ENCODE data around the gene CLN5. TPM values are rescaled to one million over a fixed set of nuclear protein-coding genes. Genes with fewer than 3 reads are reported as not detected.
"Not testable (repeated sequence)": the region's sequence is repeated elsewhere in the genome, so short reads cannot be mapped to it uniquely, and the experiment has no call there.

The CLN5 gene
- total RNA-seq (43.7 TPM), polyA plus RNA-seq (24.7 TPM)

GRCh38 chr13:76991796-76992547 lies at the start of gene CLN5:
Gene CLN5 (plus strand): TSS chr13:76992081. CDS start chr13:76992099, 18 bp downstream.
- Histone ChIP-seq H3K27ac (ENCODE audit: low read depth) (peak within 1 kb of the TSS; percentile 97), H3K4me1 (ENCODE audit: insufficient read depth) (no peaks in the 10 kb centered on the region), H3K4me3 (ENCODE audit: low read depth, low read length) (peak within 1 kb of the TSS; percentile 80), H3K36me3 (ENCODE audit: insufficient read depth) (no peaks in the 10 kb centered on the region)
- under 1% methylated on average over 73 of the region's 73 CpGs for WGBS
- peak; percentile 77 for DNase-seq (ENCODE audit: extremely low spot score)

DNA sequence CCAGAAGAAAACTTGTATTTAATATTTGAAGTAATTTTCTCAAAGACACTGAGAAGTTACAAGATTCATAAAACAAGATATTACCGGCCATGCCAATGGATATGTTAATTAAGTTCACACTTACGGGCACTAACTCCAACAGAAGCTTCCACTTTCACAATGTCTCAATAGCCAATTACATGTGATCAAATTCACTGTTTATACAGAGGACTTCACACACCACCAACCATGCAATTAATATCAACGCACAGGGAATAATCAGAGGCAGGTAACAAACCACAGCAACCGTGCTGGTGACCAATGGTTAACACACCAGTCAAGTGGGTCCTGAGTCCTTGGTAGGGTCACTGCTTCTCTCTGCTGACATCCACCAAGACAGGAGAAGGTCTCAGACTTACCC lies 49.5 kb upstream of the CLN5 start:
- DNase-seq (ENCODE audit: extremely low spot score): no peak
- Histone ChIP-seq H3K4me1 (ENCODE audit: insufficient read depth) (no peaks in the 10 kb centered on the region), H3K27ac (ENCODE audit: low read depth) (no peak overlapping the region), H3K4me3 (ENCODE audit: low read depth, low read length) (no peak overlapping the region), H3K36me3 (ENCODE audit: insufficient read depth) (no peaks in the 10 kb centered on the region)
- WGBS: 92% methylated on average over 4 of the region's 4 CpGs

DNA sequence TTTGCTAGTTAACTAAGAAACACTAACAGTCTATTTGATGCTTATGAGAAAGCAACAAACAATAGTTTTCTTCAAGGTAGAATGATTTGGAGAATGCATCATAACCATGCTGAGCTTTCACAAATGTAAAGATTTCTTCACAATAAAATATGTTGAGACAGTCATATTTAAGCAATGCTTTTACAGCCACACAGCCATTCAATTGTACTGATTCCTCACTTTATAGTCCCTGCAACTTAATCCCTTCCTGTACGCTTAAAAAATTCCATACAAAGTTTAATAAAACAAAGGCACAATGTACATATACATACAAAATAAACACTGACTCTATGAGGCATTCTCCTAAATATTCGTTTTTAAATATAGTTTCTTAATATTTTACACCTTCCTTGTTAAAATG lies 48.2 kb upstream of the CLN5 start:
- Histone ChIP-seq H3K4me1 (ENCODE audit: insufficient read depth) (no peaks in the 10 kb centered on the region), H3K27ac (ENCODE audit: low read depth) (no peak overlapping the region), H3K4me3 (ENCODE audit: low read depth, low read length) (no peak overlapping the region), H3K36me3 (ENCODE audit: insufficient read depth) (no peaks in the 10 kb centered on the region)
- 66% methylated on average over 2 of the region's 2 CpGs for WGBS
- DNase-seq (ENCODE audit: extremely low spot score): no peak

GRCh38 chr13:76944456-76944855 lies 47.4 kb upstream of the CLN5 start:
- WGBS: 83% methylated on average over 4 of the region's 4 CpGs
- H3K27ac ChIP-seq (ENCODE audit: low read depth): no peak overlapping the region
- no peak for DNase-seq (ENCODE audit: extremely low spot score)
- H3K4me1 ChIP-seq (ENCODE audit: insufficient read depth): no peaks in the 10 kb centered on the region
- H3K36me3 ChIP-seq (ENCODE audit: insufficient read depth): no peaks in the 10 kb centered on the region
- no peak overlapping the region for H3K4me3 ChIP-seq (ENCODE audit: low read depth, low read length)

GRCh38 chr13:76948149-76948548 lies 43.7 kb upstream of the CLN5 start, which contains the start of gene ACOD1:
Gene ACOD1 (plus strand): TSS chr13:76948511. CDS start chr13:76948559, 48 bp downstream.
- WGBS: 83% methylated on average over 2 of the region's 2 CpGs
- no peak for DNase-seq (ENCODE audit: extremely low spot score)

DNA sequence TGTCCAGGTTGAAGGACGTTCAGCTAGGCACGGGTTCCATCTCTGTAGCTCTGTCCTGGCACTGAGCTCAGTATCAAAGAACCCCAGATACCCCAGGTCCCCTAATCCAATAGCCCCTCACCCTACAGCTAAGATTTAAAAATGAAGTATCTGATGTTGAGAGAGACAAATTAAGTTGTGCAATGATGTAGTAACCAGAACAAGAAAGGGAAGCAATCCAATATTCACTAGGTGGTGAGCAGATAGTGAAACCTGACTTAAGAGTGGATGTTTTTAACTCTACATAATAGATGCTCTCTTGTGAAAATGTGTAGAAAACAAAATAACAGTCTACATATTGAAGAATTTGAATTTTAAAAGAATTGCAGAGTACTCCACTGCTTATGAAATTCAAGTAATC lies 41.8 kb upstream of the CLN5 start:
- no peak overlapping the region for H3K27ac ChIP-seq (ENCODE audit: low read depth)
- H3K4me1 ChIP-seq (ENCODE audit: insufficient read depth): no peaks in the 10 kb centered on the region
- H3K36me3 ChIP-seq (ENCODE audit: insufficient read depth): no peaks in the 10 kb centered on the region
- 94% methylated on average over 2 of the region's 2 CpGs for WGBS
- DNase-seq (ENCODE audit: extremely low spot score): no peak
- H3K4me3 ChIP-seq (ENCODE audit: low read depth, low read length): no peak overlapping the region

More at GRCh38 chr13:76948149-76948548, 43.7 kb upstream of the CLN5 start, which contains the start of gene ACOD1:
- no peak within 1 kb of the TSS for H3K27ac ChIP-seq (ENCODE audit: low read depth)
- H3K36me3 ChIP-seq (ENCODE audit: insufficient read depth): no peaks in the 10 kb centered on the region
- H3K4me1 ChIP-seq (ENCODE audit: insufficient read depth): no peaks in the 10 kb centered on the region
- H3K4me3 ChIP-seq (ENCODE audit: low read depth, low read length): no peak within 1 kb of the TSS

- DNase-seq (ENCODE audit: extremely low spot score): no peak
- Histone ChIP-seq H3K4me3 (ENCODE audit: low read depth, low read length) (no peak overlapping the region), H3K27ac (ENCODE audit: low read depth) (no peak overlapping the region), H3K4me1 (ENCODE audit: insufficient read depth) (no peaks in the 10 kb centered on the region), H3K36me3 (ENCODE audit: insufficient read depth) (no peaks in the 10 kb centered on the region)
- WGBS: 42% methylated on average over 3 of the region's 3 CpGs
These were observed 37.9 kb upstream of the CLN5 start for GRCh38 chr13:76953968-76954367.

GRCh38 chr13:76954538-76954937 lies 37.3 kb upstream of the CLN5 start:
- no peak for DNase-seq (ENCODE audit: extremely low spot score)
- 80% methylated on average over 6 of the region's 6 CpGs for WGBS
- H3K27ac ChIP-seq (ENCODE audit: low read depth): no peak overlapping the region
- no peaks in the 10 kb centered on the region for H3K4me1 ChIP-seq (ENCODE audit: insufficient read depth)
- H3K36me3 ChIP-seq (ENCODE audit: insufficient read depth): no peaks in the 10 kb centered on the region
- H3K4me3 ChIP-seq (ENCODE audit: low read depth, low read length): no peak overlapping the region

DNA sequence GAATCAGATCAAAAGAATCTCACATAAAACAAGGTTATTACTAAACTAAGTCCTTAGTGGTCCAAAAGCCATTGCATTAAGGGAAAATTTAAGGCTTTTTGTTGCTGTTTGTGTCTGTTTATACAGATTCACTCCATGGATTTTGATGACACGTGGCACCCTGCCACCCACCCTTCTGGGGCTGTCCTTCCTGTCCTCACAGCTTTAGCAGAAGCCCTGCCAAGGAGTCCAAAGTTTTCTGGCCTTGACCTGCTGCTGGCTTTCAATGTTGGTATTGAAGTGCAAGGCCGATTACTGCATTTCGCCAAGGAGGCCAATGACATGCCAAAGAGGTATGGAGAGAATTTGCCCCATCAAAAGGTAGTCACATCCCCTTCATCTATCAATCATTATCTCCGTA lies 36.7 kb upstream of the CLN5 start:
- Histone ChIP-seq H3K4me3 (ENCODE audit: low read depth, low read length) (no peak overlapping the region), H3K27ac (ENCODE audit: low read depth) (no peak overlapping the region), H3K4me1 (ENCODE audit: insufficient read depth) (no peaks in the 10 kb centered on the region), H3K36me3 (ENCODE audit: insufficient read depth) (no peaks in the 10 kb centered on the region)
- DNase-seq (ENCODE audit: extremely low spot score): no peak
- WGBS: 82% methylated on average over 4 of the region's 4 CpGs

DNA sequence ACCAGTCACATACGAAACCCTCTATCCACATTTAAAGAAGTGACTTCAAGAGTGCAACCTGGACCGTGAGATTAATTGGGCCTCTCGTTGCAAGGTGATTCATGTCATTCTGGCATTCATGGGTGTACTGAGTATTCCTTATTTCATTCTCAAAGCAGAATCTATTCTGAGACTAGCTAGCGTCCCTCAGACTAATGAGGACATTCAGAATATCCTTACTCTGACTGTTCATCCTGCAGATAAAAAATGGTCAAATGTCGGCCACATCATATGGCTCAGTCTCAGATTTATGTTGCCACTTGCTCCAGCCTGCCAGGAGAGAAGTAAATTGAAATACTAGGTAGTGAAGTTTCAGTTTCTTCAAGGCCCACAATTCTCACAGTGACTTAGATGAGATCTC lies 36.2 kb upstream of the CLN5 start:
- Histone ChIP-seq H3K4me1 (ENCODE audit: insufficient read depth) (no peaks in the 10 kb centered on the region), H3K27ac (ENCODE audit: low read depth) (no peak overlapping the region), H3K4me3 (ENCODE audit: low read depth, low read length) (no peak overlapping the region), H3K36me3 (ENCODE audit: insufficient read depth) (no peaks in the 10 kb centered on the region)
- no peak for DNase-seq (ENCODE audit: extremely low spot score)
- 87% methylated on average over 5 of the region's 5 CpGs for WGBS

DNA sequence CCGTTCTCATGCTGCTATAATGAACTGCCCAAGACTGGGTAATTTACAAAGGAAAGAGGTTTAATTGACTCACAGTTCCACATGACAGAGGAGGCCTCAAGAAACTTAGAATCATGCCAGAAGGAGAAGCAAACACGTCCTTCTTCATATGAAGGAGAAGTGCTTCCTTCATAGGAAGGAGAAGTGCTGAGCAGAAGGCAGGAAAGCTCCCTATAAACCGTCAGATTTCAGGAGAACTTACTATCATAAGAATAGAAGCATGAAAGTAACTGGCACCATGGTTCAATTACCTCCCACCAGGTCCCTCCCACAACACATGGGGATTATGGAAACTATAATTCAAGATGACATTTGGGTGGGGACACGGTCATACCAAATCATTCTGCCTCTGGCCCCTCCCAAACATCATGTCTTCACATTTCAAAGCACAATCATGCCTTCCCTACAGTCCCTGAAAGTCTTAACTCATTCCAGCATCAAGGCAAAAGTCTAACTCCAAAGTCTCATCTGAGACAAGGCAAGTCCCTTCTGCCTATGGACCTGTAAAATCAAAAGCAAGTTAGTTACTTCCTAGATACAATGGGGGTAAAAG lies 32.9 kb upstream of the CLN5 start:
- H3K27ac ChIP-seq (ENCODE audit: low read depth): no peak overlapping the region
- 76% methylated on average over 4 of the region's 4 CpGs for WGBS
- no peak for DNase-seq (ENCODE audit: extremely low spot score)
- H3K4me1 ChIP-seq (ENCODE audit: insufficient read depth): no peaks in the 10 kb centered on the region
- H3K4me3 ChIP-seq (ENCODE audit: low read depth, low read length): no peak overlapping the region
- H3K36me3 ChIP-seq (ENCODE audit: insufficient read depth): no peaks in the 10 kb centered on the region

DNA sequence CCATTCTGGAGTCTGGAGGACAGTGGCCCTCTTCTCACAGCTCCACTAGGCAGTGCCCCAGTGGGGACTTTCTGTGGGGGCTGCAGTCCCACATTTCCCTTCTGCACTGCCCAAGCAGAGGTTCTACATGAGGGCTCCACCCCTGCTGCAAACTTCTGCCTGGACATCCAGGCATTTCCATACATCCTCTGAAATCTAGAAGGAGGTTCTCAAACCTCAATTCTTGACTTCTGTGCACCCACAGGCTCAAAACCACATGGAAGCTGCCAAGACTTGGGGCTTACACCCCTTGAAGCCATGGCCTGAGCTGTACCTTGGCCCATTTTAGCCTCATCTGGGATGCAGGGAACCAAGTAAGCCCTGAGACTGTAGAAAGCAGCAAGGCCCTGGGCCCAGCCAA lies 32.1 kb upstream of the CLN5 start:
- H3K4me1 ChIP-seq (ENCODE audit: insufficient read depth); H3K4me3 ChIP-seq (ENCODE audit: low read depth, low read length); H3K27ac ChIP-seq (ENCODE audit: low read depth); H3K36me3 ChIP-seq (ENCODE audit: insufficient read depth); DNase-seq (ENCODE audit: extremely low spot score): not testable (repeated sequence)

DNA sequence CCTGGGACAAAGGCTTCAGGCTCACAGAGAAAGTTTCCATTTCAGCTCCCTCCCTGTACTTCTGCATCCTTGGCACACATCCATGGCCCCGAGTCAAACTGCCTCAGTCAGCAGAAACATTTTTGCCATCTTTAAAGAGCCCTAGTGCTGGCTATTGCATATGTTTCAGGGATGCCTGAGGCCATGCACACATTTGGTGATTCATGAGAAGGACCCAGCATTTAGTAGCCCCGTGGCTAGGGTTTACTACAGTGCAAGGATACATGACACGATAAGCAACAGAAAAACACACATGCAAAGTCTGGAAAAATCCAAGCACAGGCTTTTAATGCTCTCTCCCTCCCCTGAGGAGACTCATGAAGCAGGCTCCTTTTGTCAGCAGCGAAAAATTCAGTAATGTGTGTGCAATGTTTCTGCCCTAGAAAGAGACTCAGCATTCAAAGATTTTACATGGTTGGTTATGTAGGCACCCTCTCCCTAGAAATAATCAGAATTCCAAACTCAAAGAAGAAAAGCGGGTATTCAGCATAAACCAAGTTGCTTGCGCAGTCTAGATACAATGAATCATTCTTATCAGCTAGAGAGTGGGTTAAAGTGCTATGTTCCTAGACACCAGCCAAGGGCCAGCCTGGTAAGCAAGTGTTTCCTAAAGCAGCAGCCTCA lies 26.0 kb upstream of the CLN5 start:
- no peak overlapping the region for H3K4me3 ChIP-seq (ENCODE audit: low read depth, low read length)
- peak; percentile 46 for DNase-seq (ENCODE audit: extremely low spot score)

GRCh38 chr13:76967031-76967430 lies 24.9 kb upstream of the CLN5 start:
- Histone ChIP-seq H3K4me3 (ENCODE audit: low read depth, low read length) (no peak overlapping the region), H3K27ac (ENCODE audit: low read depth) (no peak overlapping the region), H3K36me3 (ENCODE audit: insufficient read depth) (no peaks in the 10 kb centered on the region), H3K4me1 (ENCODE audit: insufficient read depth) (no peaks in the 10 kb centered on the region)
- no peak for DNase-seq (ENCODE audit: extremely low spot score)
- WGBS: 92% methylated on average over 6 of the region's 6 CpGs

More for the DNA sequence above, 26.0 kb upstream of the CLN5 start:
- Histone ChIP-seq H3K4me1 (ENCODE audit: insufficient read depth) (no peaks in the 10 kb centered on the region), H3K27ac (ENCODE audit: low read depth) (no peak overlapping the region), H3K36me3 (ENCODE audit: insufficient read depth) (no peaks in the 10 kb centered on the region)
- WGBS: 30% methylated on average over 6 of the region's 6 CpGs
